GM12878 (cell line): ENCODE measurements around the gene OR6X1. TPM values are rescaled to one million over a fixed set of nuclear protein-coding genes. Genes with fewer than 3 reads are reported as not detected.

Experiments
- ATAC-seq: fragments of 200-7000 bp; cut with Tn5 transposase; 3 replicates; pipeline ENCODE4 v1.9.1; 2020; ENCODE audit warnings: mild to moderate bottlenecking, moderate library complexity
- BruUV-seq: library from RNA; stranded (reverse); fragments of 400-500 nt; replicated peaks from 2 replicates; lab custom pipeline; 2021; lab: Mats Ljungman, UMichigan
- CTCF ChIA-PET: fragments of 300-600 bp; sonication (Branson Sonifier 250); formaldehyde crosslinking; extraction: SDS; loops from one replicate; lab custom pipeline; 2021; ENCODE audit warnings: inconsistent platforms; lab: Yijun Ruan, JAX
- POLR2A ChIA-PET: fragments of 350-600 bp; formaldehyde crosslinking; extraction: SDS; loops from one replicate; lab custom pipeline; 2021; ENCODE audit warnings: inconsistent platforms; lab: Charles Lee
- RAD21 ChIA-PET: fragments of 300-600 bp; sonication (Branson Sonifier 250); formaldehyde crosslinking; loops from one replicate; lab custom pipeline; 2023; ENCODE audit warnings: antibody characterized with exemption; ENCODE audit not compliant: unreplicated experiment; lab: Charles Lee
- SMC1A ChIA-PET: fragments of 300-600 bp; sonication (Branson Sonifier 250); formaldehyde crosslinking; loops from one replicate; lab custom pipeline; 2023; ENCODE audit not compliant: unreplicated experiment, uncharacterized antibody; lab: Charles Lee
- DNase-seq: peaks from one replicate; pipeline ENCODE4 v3.0.0-alpha.2; 2011; ENCODE audit warnings: low read depth, low spot score
- FAIRE-seq: peaks from 3 replicates; lab custom pipeline; 2011; peaks lifted over from hg19 to GRCh38; lab: Jason Lieb, UNC
- H2AFZ ChIP-seq: 2 replicates; pipeline ENCODE4 v1.6.0; 2011; ENCODE audit warnings: low read depth, low read length, control low read depth; ENCODE audit not compliant: control insufficient read depth
- H3K27ac ChIP-seq: 2 replicates; pipeline ENCODE4 v1.5.1; 2011; ENCODE audit warnings: control low read depth; ENCODE audit not compliant: control insufficient read depth, insufficient read depth
- H3K27me3 ChIP-seq, 2 experiments: replicated peaks in 1 of 2; 2 replicates each; pipeline versions ENCODE4 v1.6.0 to v1.6.1; 2011; ENCODE audit warnings: low read length in 1 of 2; ENCODE audit not compliant: control insufficient read depth in 2 of 2, insufficient read depth in 2 of 2
- H3K36me3 ChIP-seq, 2 experiments: 2 replicates each; pipeline ENCODE4 v1.5.1; 2011; ENCODE audit warnings: low read length in 1 of 2; ENCODE audit not compliant: control insufficient read depth in 2 of 2, insufficient read depth in 2 of 2
- H3K4me1 ChIP-seq: 2 replicates; pipeline ENCODE4 v1.6.1; 2011; ENCODE audit warnings: mild to moderate bottlenecking, low read length, moderate library complexity, mixed read lengths; ENCODE audit not compliant: control insufficient read depth, insufficient read depth
- H3K4me2 ChIP-seq: 2 replicates; pipeline ENCODE4 v1.6.0; 2011; ENCODE audit warnings: control low read depth; ENCODE audit not compliant: control insufficient read depth, insufficient read depth
- H3K4me3 ChIP-seq: fragments of 200-600 bp; sonication (generic); 2 replicates; pipeline ENCODE4 v1.5.1; 2016
- H3K79me2 ChIP-seq: 2 replicates; pipeline ENCODE4 v1.6.0; 2011; ENCODE audit warnings: low read length; ENCODE audit not compliant: control insufficient read depth, insufficient read depth
- H3K9ac ChIP-seq: 2 replicates; pipeline ENCODE4 v1.8.0; 2011; ENCODE audit warnings: low read length, control low read depth, mixed read lengths; ENCODE audit not compliant: control insufficient read depth, insufficient read depth
- H3K9me3 ChIP-seq: replicated peaks from 3 replicates; pipeline ENCODE4 v1.5.1; 2011; ENCODE audit warnings: mild to moderate bottlenecking, low read length; ENCODE audit not compliant: control insufficient read depth, insufficient read depth
- H4K20me1 ChIP-seq: 2 replicates; pipeline ENCODE4 v1.6.0; 2011; ENCODE audit not compliant: control insufficient read depth, insufficient read depth
- BCL3 ChIP-seq: IDR thresholded peaks from 2 replicates; pipeline ENCODE4 v1.6.1; 2011; ENCODE audit warnings: borderline replicate concordance, low read depth, mild to moderate bottlenecking, moderate library complexity, low read length; ENCODE audit not compliant: insufficient read depth, poor library complexity, severe bottlenecking
- BCLAF1 ChIP-seq: fragments of 450-650 bp; IDR thresholded peaks from 2 replicates; pipeline ENCODE4 v1.6.1; 2017; ENCODE audit warnings: antibody characterized with exemption, mild to moderate bottlenecking, moderate library complexity
- CHD1 ChIP-seq: IDR thresholded peaks from 2 replicates; pipeline ENCODE4 v1.6.1; 2012; ENCODE audit warnings: low read depth, low read length, improper control_type of control experiment
- E2F8 ChIP-seq: fragments of 450-650 bp; IDR thresholded peaks from 2 replicates; pipeline ENCODE4 v1.6.1; 2018; ENCODE audit warnings: mild to moderate bottlenecking, low read depth, moderate library complexity; ENCODE audit not compliant: partially characterized antibody
- FOS ChIP-seq: IDR thresholded peaks from 3 replicates; pipeline ENCODE4 v1.6.1; 2011; ENCODE audit warnings: borderline replicate concordance; ENCODE audit not compliant: insufficient read length; ENCODE audit errors: extremely low read depth
- JUND ChIP-seq: IDR thresholded peaks from 2 replicates; pipeline ENCODE4 v1.6.1; 2012; ENCODE audit warnings: low read depth, mild to moderate bottlenecking, low read length, improper control_type of control experiment, moderate library complexity
- NFIC ChIP-seq: IDR thresholded peaks from 2 replicates; pipeline ENCODE4 v1.6.1; 2012; ENCODE audit warnings: low read depth, mild to moderate bottlenecking, inconsistent platforms, low read length, moderate library complexity
- NFYA ChIP-seq: IDR thresholded peaks from 2 replicates; pipeline ENCODE4 v1.6.1; 2011; ENCODE audit warnings: low read depth, mild to moderate bottlenecking, low read length, improper control_type of control experiment, borderline replicate concordance
- RCOR1 ChIP-seq: conservative IDR thresholded peaks from 2 replicates; pipeline ENCODE4 v1.6.1; 2012; ENCODE audit warnings: low read depth, low read length, improper control_type of control experiment
- RUNX3 ChIP-seq: IDR thresholded peaks from 2 replicates; pipeline ENCODE4 v1.6.1; 2012; ENCODE audit warnings: low read length, inconsistent platforms
- SIX5 ChIP-seq: IDR thresholded peaks from 2 replicates; pipeline ENCODE4 v1.6.1; 2011; ENCODE audit warnings: mild to moderate bottlenecking, low read depth, low read length, moderate library complexity; ENCODE audit not compliant: severe bottlenecking
- SMAD5 ChIP-seq: IDR thresholded peaks from 2 replicates; pipeline ENCODE4 v1.6.1; 2016; ENCODE audit warnings: antibody characterized with exemption, low read depth
- SMC3 ChIP-seq: IDR thresholded peaks from 2 replicates; pipeline ENCODE4 v1.6.1; 2011; ENCODE audit warnings: low read length, improper control_type of control experiment, borderline replicate concordance
- ZNF24 ChIP-seq: fragments of 450-650 bp; IDR thresholded peaks from 2 replicates; pipeline ENCODE4 v1.6.1; 2017; ENCODE audit warnings: antibody characterized with exemption, mild to moderate bottlenecking
- WGBS: methylation state at CpG from one replicate; pipeline ENCODE4 v1.1.6; 2016; ENCODE audit warnings: low lambda C conversion rate; ENCODE audit not compliant: insufficient replicate concordance, insufficient coverage; ENCODE audit errors: missing lambda C conversion rate; 5-methylcytosine and 5-hydroxymethylcytosine counted together
- in situ Hi-C: fragments of 300-500 bp; cut with MboI; formaldehyde crosslinking; loops from 9 replicates; pipeline ENCODE4 v1.14.3; 2018; ENCODE audit warnings: mixed read lengths
- intact Hi-C: fragments of 100-400 bp; cut with micrococcal nuclease; formaldehyde crosslinking; loops from one replicate; pipeline ENCODE4 v1.14.2; 2022; ENCODE audit not compliant: unreplicated experiment
- polyA plus RNA-seq, 11 experiments: library from polyadenylated mRNA; depleted of rRNA in 4 of 11; unstranded in 6 of 11; stranded (reverse) in 5 of 11; fragments of >200 nt; fragmentation: Nextera tagmentation in 4 of 11; fragmentation: Illumina TruSeq in 1 of 11; extraction: Ambion mirVana in 4 of 11; extraction: Trizol in 1 of 11; gene quantifications; 1 replicate in 1 of 11; 2 replicates in 10 of 11; pipeline versions ENCODE4 v1.2.1 to v1.2.3, GENCODE V29; 2011 to 2016; ENCODE audit warnings: inconsistent platforms in 2 of 11, missing spikeins in 2 of 11, low read depth in 1 of 11
- total RNA-seq, 4 experiments: library from RNA; depleted of rRNA in 3 of 4; stranded (reverse); fragments of >200 nt in 3 of 4; fragmentation: Illumina TruSeq in 1 of 4; extraction: Trizol in 1 of 4; gene quantifications; 2 replicates each; pipeline versions ENCODE4 v1.2.1 to v1.2.3, GENCODE V29; 2013 to 2021

OR6X1 gene
- total and polyA plus RNA-seq, 10 of the 15 experiments (the other 5 are each of a cell fraction or from before 2014, with no cell fraction given) = not detected

GRCh38 chr11:123778511-123778910, 24.2 kb upstream of the OR6X1 start (continued):
- TF ChIP-seq SIX5 (no peak), SMC3 (no peak)

- Histone ChIP-seq H3K36me3 (no peaks in the 10 kb centered on the region), H2AFZ (no peak overlapping the region), H3K79me2 (no peaks in the 10 kb centered on the region), H3K4me3 (no peak overlapping the region), H3K4me2 (no peak overlapping the region), H3K27ac (no peak overlapping the region), H3K4me1 (no peaks in the 10 kb centered on the region), H3K9ac (no peak overlapping the region), H3K27me3 (no peaks in the 10 kb centered on the region), H3K9me3 (no peaks in the 10 kb centered on the region; the same call in 2 of the 3 replicates), H4K20me1 (no peaks in the 10 kb centered on the region)
- FAIRE-seq (no peak), ATAC-seq (no peak), DNase-seq (no peak)
- ChIA-PET CTCF (no interaction called here), RAD21 (interaction anchor here (0.6 kb wide), 1 partner anchor 626 kb away, joined by 3 read pairs; no protein-coding TSS in a partner anchor), SMC1A (no interaction called here), POLR2A (no interaction called here)
- no TSS peak for BruUV-seq
- in situ Hi-C loops (no loop called here), intact Hi-C loops (no loop called here)
- under 1% methylated on average over 4 of the region's 4 CpGs for WGBS
- TF ChIP-seq NFIC (no peak), CHD1 (no peak), RCOR1 (no peak), SMAD5 (no peak), SMC3 (no peak), BCLAF1 (no peak), RUNX3 (no peak), NFYA (no peak), ZNF24 (no peak), BCL3 (no peak), JUND (no peak), FOS (no peak), E2F8 (no peak)
Observed at GRCh38 chr11:123775715-123776549, 21.6 kb upstream of the OR6X1 start.
